ENCODE measurements around the gene MSANTD2. TPM values are rescaled to one million over a fixed set of nuclear protein-coding genes. Genes with fewer than 3 reads are reported as not detected.

Gene MSANTD2
- total RNA-seq = 11.3 TPM
- long read RNA-seq, partial matches to known transcripts = 0 of 3 reads
- long read RNA-seq, other reads (novel, unspliced or antisense) = 3 of 3 reads

DNA sequence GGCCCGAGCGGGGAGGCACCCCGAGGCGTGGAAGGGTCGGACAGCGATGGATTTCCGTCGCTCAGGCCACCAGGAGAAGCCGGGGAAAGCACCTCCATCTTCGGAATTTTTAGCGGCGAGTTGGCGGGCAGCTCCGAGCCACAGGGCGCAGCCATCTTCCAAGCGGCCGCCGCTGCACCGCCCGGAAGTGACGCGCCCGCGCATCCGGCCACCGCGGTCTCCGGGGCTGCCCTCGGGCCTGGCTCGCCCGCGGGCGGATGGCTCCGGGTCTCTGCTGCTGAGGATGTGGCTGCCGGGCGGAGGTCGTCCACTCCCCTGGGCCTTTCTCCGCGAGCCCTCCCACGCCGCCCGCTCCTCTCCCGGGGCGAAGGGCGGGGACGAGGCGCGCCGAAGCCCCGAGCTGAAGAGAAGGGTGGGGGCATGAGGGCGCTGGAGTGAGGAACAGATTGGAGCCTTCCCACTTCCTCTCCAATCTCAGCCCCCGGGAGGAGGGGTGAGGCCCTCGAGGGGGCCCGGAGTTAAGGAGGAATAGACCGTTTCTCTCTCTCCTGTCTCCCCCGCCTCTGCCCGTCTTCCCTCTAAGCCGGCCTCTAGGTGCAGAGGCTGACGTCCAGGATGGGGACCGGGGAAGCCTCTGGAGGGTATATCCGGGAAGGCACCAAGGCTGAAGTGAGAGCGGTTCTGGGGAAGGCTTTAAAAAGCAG, at the start of gene MSANTD2:
MSANTD2 (minus strand) TSS at position 181 of the 704 bp plus-strand sequence; CDS start at position 155, 26 bp downstream.
- peak; percentile 96 for DNase-seq (ENCODE audit: low spot score)

DNA sequence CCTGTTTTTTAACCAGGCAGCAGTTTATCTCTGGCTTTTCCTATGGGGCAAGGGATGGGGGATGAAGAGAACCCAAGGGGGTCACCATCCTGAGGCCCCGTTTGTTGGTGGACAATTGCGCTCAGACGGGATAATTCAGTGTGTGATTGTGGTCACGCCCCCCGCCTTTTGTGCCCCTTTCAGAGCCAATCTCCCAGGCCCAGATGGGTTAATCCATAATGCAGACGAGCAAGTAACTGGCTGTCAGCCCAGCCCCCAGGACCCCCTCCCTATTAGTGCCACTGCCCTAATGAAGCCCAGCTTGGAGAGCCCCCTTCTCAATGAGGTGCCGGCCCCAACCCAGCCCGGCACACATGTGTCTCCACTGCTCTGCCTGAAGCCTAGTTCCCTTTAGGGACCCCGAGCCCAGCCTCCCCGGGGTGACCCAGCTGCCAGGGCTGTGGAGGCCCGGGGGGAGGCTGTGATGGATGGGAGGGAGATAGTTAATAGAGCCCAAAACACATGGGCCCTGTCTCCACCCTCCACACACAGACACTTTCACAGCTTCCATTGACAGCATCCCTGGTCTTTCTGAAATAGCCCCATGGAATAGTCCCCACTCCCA, 46.0 kb upstream of the MSANTD2 start:
- DNase-seq (ENCODE audit: low spot score) = peak; percentile 80

DNA sequence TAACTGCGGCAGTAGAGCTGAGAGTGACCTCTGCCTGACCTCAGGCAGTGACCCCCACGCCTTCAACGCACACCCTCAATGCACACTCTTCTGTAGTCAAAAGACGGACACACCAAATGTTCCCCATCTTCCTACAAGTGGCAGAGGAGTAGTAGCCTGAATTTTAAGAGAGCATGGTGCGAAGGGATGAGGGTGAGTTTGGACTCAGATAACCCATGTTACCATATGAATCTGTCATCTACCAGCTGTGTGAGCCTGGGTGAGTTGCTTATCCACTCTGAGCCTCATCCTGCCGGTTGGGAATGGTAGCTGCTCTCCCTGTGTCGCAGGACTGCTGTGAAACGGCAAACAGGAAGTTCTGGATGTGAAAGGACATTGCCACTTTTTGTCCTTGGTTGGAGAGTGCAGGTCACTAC, 44.5 kb upstream of the MSANTD2 start:
- DNase-seq (ENCODE audit: low spot score) = no peak

DNA sequence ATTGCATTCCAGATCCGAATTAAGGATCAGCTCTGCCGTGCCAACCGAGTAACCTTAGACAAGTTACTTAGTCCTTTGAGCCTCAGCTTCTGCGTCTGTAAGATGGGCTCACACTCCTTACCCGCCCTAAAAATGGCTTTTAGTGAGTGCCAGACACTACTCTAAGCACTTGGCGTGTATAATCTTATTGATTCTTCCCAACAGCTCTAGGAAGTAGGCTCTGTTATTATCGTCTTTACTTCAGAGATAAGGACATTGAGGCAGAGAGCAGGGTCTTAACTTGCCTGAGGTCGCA, 43.4 kb upstream of the MSANTD2 start:
- no peak for DNase-seq (ENCODE audit: low spot score)

DNA sequence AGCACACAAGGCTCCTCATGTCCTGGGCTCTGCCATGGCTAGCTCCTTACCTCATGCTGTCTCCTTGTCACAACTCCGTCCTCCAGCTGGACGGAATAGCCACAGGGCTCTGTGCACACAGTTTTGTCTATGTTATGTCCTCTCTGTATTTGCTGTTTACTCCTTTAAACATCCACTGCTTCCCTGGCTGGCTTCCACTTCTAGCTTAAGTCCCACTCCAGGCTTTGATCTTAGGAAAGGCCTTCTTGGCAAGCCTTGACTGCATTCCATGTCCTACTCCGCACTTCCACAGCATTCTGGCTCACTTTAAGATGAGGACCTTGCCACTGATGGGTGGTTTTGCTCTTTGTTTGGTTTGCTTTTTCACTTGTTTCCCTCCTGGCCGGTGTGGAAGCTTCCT, 42.1 kb upstream of the MSANTD2 start:
- no peak for DNase-seq (ENCODE audit: low spot score)

DNA sequence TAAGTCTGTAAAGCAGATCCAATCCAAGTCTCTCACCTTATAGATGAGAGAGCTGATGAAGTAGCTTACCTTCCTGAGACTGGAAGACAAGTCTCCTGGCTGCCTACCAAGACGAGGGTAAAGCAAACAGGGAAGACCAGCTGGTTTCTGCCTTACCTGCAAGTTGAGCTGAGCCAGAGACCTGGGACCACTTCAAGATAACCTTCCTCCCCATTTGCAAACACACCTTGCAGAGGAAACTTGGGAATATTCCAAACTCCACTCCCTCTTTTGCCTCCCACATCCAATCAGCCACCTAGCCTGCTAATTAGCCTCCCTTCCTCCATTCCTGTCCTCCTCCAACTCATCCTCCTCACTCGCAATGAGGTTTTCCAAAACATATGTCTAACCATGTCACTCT, 41.6 kb upstream of the MSANTD2 start:
- no peak for DNase-seq (ENCODE audit: low spot score)

DNA sequence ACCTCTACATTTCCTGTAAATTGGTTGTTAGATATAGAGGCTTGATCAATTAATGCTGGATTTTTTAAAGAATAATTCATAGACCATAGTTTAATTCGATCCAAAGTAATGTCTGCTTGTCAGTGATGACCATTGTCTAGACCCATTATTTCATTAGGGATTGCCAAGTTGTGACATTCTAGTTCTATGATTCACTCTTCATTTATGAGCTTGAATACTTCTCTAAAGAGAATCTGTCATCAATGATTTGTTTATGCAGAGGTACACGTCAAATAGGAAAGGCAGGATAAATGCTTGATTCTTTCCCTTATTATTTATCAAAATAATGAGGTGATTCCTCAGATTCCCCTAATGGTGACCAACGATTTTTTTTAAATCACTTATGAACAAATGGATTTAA, 41.0 kb upstream of the MSANTD2 start:
- DNase-seq (ENCODE audit: low spot score) = no peak

DNA sequence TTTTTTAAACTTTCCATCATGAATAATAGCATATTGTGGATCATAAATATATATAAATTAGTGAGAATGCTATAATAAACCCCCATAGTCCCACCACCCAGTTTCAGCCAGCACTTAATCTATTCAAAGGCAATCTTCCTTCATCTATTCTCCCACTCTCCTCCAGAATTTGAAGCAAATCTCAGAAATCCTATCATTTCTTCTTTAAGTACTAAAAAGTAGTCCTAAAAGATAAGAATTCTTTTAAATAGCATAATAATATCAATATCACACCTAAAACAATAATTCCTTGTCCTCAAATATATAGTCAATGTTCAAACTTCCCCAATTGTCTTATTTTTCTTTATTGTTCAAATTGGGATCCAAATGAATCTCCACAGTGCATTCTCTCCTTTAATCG, 40.5 kb upstream of the MSANTD2 start:
- no peak for DNase-seq (ENCODE audit: low spot score)

DNA sequence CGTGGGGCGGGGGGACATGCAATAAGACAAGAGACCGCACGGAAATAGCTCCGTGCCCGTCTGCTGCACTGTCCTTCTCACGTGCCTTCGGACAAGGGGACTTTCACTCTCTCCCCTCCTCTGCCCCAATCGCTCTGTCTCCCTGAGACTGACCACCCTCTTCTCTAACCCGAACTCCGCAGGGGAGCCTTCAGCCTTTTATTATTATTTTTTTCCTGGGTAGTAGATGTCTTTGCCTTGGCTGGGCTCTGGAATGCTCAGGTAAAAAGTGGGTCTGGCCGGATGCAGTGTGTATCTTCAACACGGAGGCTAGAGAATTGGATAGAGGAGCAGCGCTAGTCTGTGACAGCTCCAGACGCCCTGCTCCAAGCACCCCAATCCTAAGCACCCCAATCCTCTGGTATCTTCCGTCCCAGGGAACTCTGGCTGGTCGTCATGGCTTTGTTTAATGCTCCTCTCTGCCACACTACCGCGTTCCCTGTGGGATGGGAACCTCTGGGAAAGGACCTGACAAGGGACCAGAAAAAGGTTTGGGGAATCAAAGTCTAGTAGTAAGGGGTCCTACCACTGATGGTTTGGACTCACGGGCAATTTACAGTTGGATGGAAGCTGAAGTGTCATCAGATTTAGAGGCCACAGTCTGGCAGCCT, 39.9 kb upstream of the MSANTD2 start:
- DNase-seq (ENCODE audit: low spot score) = peak; percentile 65

DNA sequence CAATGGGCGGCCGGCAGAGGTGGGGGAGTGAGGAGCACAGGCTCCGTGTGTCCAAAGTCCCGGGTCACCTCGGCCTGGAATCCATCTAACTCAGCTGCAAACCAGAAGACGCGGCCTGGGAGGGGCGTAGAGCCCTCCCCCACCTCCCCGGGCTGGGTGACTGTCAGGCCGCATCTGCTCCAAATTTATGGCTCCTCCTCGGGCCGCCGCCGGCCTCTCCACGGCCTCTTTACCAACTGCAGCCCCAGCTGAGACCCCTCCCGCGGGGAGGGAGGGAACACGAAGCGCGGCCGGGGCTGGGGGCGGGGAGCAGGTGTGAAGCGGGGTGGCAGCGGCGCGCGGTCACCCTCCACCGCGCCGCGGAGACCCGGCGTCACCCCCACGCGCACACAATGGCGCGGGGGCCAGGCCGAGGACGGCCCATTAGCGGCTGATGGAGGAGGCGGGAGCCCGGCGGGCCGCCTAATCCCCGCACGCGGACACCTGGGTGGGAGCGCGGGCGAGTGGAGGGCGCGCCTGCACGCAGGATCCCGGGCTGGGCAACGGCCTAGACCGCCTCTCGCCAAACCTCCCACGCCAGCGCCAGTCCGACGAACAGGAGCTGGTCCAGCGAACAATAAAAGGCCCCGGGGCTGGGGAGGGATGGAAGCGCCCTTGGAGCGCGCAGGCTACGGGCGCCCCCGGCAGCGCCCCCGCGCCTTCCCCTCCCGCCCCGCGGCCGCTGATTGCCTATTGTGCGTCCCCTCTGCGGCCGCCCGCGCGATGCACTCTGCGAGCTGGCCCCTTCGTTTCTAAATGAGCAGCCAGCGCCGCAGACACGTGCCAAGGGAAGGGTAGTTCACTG, 39.1 kb upstream of the MSANTD2 start:
- no peak for DNase-seq (ENCODE audit: low spot score)

DNA sequence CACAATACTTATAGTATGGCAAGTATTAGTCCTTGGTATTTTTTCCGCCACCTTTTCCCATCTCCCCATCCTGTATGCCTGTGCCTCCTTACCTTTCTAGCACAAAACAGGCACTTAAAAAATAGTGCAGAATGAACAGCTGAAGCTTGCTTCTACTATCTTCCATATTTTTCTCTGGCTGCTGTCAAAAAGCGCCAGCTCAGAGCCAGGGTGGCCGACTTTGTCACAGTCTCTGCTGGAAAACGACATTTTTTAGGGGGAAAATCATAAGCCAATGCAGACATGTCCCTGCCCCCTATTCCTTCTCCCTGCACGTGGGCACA, 38.6 kb upstream of the MSANTD2 start:
- DNase-seq (ENCODE audit: low spot score) = no peak

DNA sequence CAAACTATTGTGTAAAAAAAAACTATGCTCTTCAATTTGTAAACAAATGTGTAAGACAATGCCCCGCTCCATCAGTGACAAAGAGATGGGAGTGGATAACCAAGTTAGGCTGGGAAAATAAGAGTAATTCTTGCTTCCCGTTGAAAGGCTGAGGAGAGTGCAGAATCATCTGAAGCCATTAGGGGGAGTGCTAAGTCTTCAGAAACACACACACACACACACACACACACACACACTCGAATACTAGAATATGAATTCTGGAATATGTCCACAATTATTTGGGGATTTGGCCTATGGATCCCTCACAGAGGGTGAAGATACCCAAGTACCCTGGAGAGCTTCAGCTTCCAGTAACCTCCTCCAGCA, 37.3 kb upstream of the MSANTD2 start:
- DNase-seq (ENCODE audit: low spot score) = no peak

DNA sequence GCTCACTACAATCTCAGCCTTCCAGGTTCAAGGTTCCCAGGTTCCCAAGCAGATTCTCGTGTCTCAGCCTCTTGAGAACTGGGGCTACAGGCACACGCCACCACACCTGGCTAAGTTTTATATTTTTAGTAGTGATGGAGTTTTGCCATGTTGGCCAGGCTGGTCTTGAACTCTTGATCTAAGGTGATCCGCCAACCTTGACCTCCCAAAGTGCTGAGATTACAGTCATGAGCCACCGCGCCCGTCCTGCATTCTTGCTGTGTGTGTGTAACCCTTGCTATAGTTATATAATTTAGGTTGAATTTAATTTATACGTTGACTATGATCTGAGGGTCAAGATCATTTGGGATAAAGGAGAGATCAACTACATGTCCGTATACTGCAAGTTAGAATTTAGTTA, 35.7 kb upstream of the MSANTD2 start:
- DNase-seq (ENCODE audit: low spot score) = no peak

DNA sequence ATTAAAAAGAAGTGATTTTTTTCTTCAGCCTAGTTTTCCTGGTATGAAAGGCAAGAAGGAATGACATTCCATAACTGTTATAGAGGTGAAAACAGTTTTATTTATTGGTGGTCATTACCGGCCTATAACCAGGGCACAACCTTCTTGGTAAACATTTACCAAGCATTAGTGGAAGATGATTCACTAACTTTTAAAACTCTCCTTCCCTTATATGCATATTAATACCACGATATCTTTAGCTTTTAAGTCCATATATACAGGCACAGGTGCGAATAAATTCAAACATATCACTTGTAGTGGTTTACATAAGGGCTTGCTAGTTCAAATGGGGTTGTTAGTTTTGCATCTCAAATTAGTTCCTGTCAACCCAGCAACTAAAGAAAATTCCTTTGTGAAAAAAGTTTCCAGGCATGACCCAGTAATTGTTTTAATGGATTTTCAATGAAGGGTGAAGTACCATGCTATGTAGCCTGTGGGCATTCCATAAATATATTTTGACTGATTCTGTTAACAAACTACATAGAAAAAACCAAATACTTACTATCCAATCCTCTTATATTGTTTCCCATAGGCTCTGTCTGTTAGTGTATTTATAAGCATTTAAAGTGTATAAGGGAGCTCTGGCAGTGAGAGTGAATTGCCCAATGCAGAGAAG, 34.4 kb upstream of the MSANTD2 start:
- no peak for DNase-seq (ENCODE audit: low spot score)

DNA sequence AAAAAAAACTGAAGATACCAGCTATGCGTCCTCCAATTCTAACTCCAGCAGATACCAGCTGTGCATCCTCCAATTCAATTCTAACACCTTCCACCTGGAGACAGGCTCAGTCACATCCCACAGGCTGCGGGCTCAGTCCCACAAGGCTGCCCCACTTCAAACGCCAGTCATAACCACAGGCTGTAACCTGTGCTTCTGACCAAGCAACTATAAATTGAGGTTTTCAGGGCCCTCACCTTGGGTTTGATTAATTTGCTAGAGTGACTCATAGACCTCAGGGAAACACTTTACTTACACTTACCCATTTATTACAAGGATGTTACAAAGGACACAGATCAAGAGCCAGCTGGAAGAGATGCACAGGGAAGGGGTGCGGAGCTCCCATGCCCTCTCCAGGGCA, 32.4 kb upstream of the MSANTD2 start:
- no peak for DNase-seq (ENCODE audit: low spot score)

DNA sequence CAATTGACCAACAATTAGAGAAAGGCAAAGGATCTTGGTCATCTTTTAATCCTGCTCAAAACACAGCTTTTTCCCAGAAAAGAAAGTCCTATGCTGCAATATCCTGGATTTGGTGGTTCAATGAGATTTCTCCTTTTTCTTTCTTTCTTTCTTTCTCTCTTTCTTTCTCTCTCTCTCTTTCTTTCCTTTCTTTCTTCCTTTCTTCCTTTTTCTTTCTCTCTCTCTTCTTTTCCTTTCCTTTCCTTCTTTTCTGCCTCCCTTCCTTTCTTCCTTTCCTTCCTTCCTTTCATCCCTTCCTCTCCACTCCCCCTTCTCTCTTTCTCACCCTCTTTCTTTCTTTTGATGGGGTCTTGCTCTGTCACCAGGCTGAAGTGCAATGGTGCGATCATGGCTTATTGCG, 31.7 kb upstream of the MSANTD2 start:
- no peak for DNase-seq (ENCODE audit: low spot score)

DNA sequence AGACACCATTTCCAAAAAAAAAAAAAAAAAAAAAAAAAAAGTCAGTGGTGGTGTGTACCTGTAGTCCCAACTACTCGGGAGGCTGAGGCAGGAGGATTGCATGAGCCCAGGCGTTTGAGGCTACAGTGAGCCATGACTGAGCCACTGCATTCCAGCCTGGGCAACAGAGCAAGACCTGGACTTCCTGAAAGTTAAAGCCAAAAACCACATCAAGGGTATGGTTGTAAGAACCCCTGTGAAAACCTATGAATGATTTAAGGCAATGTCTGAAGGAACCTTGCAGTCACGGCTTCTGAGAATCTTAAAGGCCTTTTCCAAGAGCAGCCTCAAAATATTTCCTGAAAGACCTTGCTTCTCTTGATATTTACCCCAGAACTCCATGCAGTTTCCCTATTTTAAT, 30.5 kb upstream of the MSANTD2 start:
- no peak for DNase-seq (ENCODE audit: low spot score)

DNA sequence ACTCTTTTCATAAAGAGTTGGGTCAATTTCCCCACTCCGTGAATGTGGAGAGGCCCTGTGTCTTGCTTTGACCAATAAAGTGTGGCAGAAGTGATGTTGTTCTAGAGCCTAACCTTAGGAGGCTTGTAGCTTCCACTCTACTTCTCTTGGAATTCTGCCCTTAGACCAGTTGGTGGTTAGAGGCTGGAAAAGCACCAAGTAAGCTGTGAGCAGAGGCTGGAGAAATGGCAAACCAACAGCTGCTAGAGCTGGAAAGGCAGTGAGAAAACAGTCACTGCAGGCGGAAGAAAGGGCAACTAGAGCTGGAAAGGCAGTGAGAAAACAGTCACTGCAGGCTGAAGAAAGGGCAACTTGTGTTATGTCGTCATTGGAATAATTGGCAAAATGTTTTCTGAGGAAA, 29.8 kb upstream of the MSANTD2 start:
- DNase-seq (ENCODE audit: low spot score) = no peak

DNA sequence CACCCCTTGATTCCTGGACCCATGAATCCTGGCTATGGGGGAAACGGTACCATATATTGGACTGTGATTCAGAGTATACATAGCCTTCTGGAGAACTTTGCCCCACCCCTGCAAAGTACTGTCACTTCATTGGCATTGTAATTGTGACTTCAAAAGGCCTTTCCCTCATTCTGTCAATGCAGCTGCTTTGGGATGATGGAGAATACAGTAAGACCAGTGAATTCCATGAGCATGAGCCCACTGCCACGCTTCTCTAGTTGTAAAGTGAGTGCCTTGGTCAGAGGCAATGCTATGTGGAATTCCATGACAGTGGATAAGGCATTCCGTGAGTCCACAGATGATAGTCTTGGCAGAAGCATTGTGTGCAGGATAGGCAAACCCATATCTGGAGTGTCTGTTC, 25.7 kb upstream of the MSANTD2 start:
- DNase-seq (ENCODE audit: low spot score) = no peak

DNA sequence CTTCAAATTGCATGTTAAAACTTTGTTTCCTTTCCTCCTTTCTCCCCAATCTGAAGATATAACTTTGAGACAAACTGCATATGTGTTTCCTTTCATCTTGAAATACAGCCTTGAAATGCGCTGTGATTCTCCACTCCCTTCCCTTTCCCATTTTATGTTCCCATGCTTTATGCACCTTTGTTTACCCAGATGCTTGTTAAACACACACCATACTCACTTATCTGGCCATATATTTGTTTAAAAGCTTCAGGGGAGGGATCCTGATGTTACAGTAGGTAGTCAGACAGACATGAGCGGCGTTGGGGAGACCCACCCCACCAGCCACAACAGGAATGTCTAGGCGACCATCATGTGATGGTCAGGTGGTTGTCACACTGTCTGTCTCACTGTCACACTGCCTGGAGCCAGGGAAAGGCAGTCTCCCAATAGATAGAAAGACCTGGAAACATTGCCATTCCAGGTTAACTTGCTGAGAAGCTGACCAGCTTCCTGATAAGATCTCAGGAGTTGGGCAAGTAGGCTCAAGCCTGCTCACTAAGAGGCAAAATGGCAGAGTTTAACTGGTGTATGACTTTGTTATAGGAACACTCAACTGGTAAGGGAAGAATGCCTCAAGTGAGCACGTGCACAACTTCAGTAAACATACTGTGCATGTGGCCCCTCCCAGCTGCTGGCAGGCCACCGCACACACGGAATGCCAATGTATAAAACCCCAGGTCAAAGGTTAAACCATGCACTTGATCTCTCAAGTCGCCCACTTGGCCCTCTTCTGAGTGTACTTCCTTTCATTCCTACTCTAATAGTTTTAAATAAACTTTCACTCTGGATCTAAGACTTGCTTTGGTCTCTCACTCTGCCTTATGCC, 23.5 kb upstream of the MSANTD2 start:
- DNase-seq (ENCODE audit: low spot score) = no peak
